ENCODE results near the gene TNK1.

DNA sequence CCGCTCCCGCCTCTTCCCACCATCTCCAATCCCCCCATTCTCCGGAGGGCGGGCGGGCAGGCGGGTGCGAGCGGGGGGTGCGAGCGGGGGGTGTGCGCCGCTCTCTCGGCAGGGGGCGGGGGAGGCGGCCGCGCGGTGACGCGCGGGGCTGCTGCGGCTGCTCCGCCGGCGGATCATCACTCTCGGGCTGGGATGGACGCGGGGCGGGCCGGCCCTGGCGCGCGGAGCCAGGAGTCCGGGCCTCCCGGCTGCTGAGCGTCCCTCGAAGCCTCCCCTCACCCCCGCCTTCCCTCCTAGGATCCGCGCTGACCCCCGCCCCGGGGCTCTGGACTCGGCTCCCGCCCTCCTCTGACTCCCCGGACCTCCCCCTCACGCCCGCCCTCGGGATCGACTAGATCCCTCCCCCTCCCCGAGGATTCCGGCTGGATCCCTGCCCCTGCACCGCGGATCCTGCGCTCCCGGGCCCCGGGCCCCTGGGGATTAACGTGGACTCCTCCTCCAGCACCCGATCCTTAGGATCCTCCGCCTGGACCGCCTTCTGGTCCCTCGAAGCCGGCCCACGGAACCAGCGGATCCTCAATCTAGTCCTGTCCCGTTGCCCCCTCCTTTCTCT lies 24.0 kb downstream of the TNK1 start:
- peak in 1 of 6 experiments; percentile 7 for TF ChIP-seq CTCF (IDR thresholded peaks at IDR 0.05)
- no peak for TF ChIP-seq POLR2A (IDR thresholded peaks at IDR 0.05)
